HEK293T (cell line): ENCODE data around the gene IL9R.
"Not testable (repeated sequence)": the region's sequence is repeated elsewhere in the genome, so short reads cannot be mapped to it uniquely, and the experiment has no call there.

Experiments
- BHLHE40 ChIP-seq: fragments of 450-650 bp; IDR thresholded peaks from 2 replicates; pipeline ENCODE4 v1.6.1; 2016; ENCODE audit warnings: mild to moderate bottlenecking, moderate library complexity, borderline replicate concordance
- CTBP1 ChIP-seq: fragments of 450-650 bp; IDR thresholded peaks from 2 replicates; pipeline ENCODE4 v1.6.1; 2016; ENCODE audit warnings: borderline replicate concordance
- ELF4 ChIP-seq: fragments of 450-650 bp; IDR thresholded peaks from 2 replicates; pipeline ENCODE4 v1.6.1; 2017; ENCODE audit warnings: antibody characterized with exemption
- FOXK2 ChIP-seq: fragments of 450-650 bp; IDR thresholded peaks from 2 replicates; pipeline ENCODE4 v1.6.1; 2016; ENCODE audit warnings: mild to moderate bottlenecking
- FOXM1 ChIP-seq: fragments of 450-650 bp; IDR thresholded peaks from 2 replicates; pipeline ENCODE4 v1.6.1; 2017; ENCODE audit warnings: mild to moderate bottlenecking, borderline replicate concordance
- HDGF ChIP-seq: fragments of 450-650 bp; IDR thresholded peaks from 2 replicates; pipeline ENCODE4 v1.6.1; 2017; ENCODE audit warnings: antibody characterized with exemption, borderline replicate concordance
- L3MBTL2 ChIP-seq: fragments of 450-650 bp; conservative IDR thresholded peaks from 2 replicates; pipeline ENCODE4 v1.6.1; 2016; ENCODE audit warnings: mild to moderate bottlenecking
- LEF1 ChIP-seq: fragments of 450-650 bp; IDR thresholded peaks from 2 replicates; pipeline ENCODE4 v1.6.1; 2017; ENCODE audit warnings: mild to moderate bottlenecking, borderline replicate concordance
- SP1 ChIP-seq: fragments of 450-650 bp; IDR thresholded peaks from 2 replicates; pipeline ENCODE4 v1.6.1; 2017
- SUZ12 ChIP-seq: fragments of 450-650 bp; IDR thresholded peaks from 2 replicates; pipeline ENCODE4 v1.6.1; 2016; ENCODE audit warnings: mild to moderate bottlenecking
- TARDBP ChIP-seq: fragments of 450-650 bp; IDR thresholded peaks from 2 replicates; pipeline ENCODE4 v1.6.1; 2016
- ZNF384 ChIP-seq: fragments of 450-650 bp; IDR thresholded peaks from 2 replicates; pipeline ENCODE4 v1.6.1; 2016
- TF ChIP-seq, protein P1 (sequence below): fragments of 450-650 bp; IDR thresholded peaks from 2 replicates; pipeline ENCODE4 v1.6.1; 2016

DNA sequence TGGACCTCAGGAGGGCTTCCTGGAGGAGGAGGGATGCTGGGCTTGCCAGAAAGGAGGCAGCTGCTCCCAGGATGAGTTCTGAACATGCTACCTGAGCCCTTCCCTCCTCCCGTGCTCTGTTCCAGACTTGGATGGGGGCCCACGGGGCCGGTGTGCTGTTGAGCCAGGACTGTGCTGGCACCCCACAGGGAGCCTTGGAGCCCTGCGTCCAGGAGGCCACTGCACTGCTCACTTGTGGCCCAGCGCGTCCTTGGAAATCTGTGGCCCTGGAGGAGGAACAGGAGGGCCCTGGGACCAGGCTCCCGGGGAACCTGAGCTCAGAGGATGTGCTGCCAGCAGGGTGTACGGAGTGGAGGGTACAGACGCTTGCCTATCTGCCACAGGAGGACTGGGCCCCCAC lies 12.2 kb downstream of the IL9R start:
- TF ChIP-seq HDGF, ELF4, FOXM1, SP1, CTBP1, BHLHE40, SUZ12, TARDBP, L3MBTL2, ZNF384, FOXK2, LEF1: not testable (repeated sequence)
- TF ChIP-seq, protein P1, sequence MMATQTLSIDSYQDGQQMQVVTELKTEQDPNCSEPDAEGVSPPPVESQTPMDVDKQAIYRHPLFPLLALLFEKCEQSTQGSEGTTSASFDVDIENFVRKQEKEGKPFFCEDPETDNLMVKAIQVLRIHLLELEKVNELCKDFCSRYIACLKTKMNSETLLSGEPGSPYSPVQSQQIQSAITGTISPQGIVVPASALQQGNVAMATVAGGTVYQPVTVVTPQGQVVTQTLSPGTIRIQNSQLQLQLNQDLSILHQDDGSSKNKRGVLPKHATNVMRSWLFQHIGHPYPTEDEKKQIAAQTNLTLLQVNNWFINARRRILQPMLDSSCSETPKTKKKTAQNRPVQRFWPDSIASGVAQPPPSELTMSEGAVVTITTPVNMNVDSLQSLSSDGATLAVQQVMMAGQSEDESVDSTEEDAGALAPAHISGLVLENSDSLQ, result not testable (repeated sequence)
